A673 (cell line): ENCODE measurements around the gene FAM50B.

Source experiments
- CTCF ChIP-seq: fragments of 300-800, 200-600 bp; sonication (generic); conservative IDR thresholded peaks from 2 replicates; pipeline ENCODE4 v1.5.1; 2017; ENCODE audit warnings: low read depth, mild to moderate bottlenecking, antibody characterized with exemption, low read length, moderate library complexity, mixed read lengths
- EZH2 ChIP-seq: fragments of 200-600 bp; sonication (generic); IDR thresholded peaks from 2 replicates; pipeline ENCODE4 v1.6.1; 2017; ENCODE audit warnings: borderline replicate concordance, low read depth, mild to moderate bottlenecking, mixed read lengths, antibody characterized with exemption, low read length; ENCODE audit not compliant: poor library complexity, severe bottlenecking

- TF ChIP-seq CTCF, result peak; percentile 92
- TF ChIP-seq EZH2, result no peak
Measured at GRCh38 chr6:3848925-3849605, at the start of gene FAM50B.
